Epithelial cell of esophagus (primary cell): ENCODE results near the gene UQCR11.

Experiments used
- DNase-seq: peaks from one replicate; pipeline ENCODE4 v3.0.0; 2010; ENCODE audit warnings: low read depth
- H3K4me3 ChIP-seq: 2 replicates; pipeline ENCODE4 v1.5.1; 2011; ENCODE audit warnings: mild to moderate bottlenecking, low read length, control low read depth
- CTCF ChIP-seq: IDR thresholded peaks from 2 replicates; pipeline ENCODE4 v1.5.1; 2011; ENCODE audit warnings: low read depth, mild to moderate bottlenecking, low read length, control low read depth, inconsistent platforms; ENCODE audit not compliant: insufficient read depth; ENCODE audit errors: missing control alignments

The UQCR11 gene

GRCh38 chr19:1650650-1651567, 45.6 kb upstream of the UQCR11 start:
- DNase-seq = no peak
- H3K4me3 ChIP-seq = peak overlapping the region; percentile 62
- TF ChIP-seq CTCF = no peak

DNA sequence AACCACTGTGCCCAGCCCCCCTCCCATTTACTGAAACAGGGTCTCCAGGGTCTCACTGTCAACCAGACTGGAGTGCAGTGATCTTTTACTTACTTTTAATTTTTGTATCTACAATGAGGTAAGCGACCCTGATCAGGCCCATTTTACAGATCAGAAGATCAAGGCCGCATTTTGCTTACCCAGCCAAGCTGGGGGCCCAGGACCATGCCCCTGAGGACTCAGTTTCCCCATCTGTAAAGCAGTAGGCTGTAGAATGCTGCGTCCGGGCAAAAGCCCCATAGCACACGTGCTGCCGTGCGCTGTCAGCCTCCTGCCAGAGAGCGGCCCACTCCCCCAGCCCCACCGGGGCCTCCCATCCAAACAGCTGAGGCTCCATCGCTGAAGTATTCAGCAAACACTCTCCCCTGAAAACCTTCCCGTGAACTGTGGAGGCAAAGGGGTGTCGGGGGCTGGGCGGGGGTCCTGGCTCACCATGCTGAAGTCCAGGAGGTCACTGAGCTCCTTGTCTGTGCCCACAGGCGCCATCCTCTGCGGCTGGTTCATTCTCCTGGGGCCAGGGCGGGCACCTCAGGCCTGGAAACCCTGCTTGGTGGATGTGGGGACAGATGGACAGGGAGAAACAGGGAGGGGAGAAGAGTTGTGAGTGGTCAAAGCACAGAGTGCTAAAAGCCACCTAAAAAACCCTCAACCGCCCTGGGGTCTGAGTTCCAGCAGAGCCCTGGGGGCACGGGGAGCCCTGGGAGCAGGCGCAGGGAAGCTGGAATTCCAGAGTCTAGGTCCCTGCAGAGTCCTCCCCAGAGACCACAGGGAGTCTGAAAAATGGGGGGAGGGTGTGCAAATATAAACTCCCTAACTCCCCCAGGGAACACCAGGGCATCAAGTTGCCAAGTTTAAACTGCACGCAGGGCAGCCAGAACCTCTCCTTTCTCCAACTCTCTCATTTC, 44.7 kb upstream of the UQCR11 start:
- peak overlapping the region; percentile 62 for H3K4me3 ChIP-seq
- no peak for DNase-seq
- no peak for TF ChIP-seq CTCF

DNA sequence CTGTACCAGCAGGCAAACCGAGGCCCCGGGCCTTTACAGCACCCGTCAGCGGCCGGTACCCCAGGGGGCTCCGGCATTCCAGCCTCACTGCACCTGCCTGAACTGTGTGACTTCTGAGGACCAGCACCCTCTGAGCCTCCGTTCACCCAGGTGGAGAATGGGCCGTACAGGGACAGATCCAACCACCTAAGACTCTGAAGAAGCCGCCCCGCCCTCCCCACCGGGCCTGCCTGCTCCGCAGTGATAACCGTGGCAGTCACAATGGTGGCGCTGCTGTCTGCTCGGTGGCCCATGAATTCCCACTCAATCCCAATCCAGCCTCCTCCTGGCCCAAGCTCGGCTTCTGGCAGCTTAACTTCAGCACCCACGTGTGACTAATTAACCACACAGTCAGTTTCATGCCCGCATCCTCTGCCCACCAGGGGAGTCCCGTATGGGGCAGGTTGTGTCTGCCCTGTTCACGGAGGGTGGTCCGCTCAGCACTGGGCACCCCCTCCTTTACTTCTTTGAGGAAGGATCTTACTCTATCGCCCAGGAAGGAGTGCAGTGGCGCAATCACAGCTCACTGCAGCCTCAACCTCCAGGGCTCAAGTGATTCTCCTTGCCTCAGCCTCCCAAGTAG, 43.8 kb upstream of the UQCR11 start:
- TF ChIP-seq CTCF = no peak
- H3K4me3 ChIP-seq = no peak overlapping the region
- DNase-seq = no peak

- no peak overlapping the region for H3K4me3 ChIP-seq
- DNase-seq = no peak
- TF ChIP-seq CTCF = no peak
Observed at GRCh38 chr19:1648459-1648849, 43.2 kb upstream of the UQCR11 start.

GRCh38 chr19:1647501-1648458, 42.5 kb upstream of the UQCR11 start:
- no peak for TF ChIP-seq CTCF
- H3K4me3 ChIP-seq = no peak overlapping the region
- no peak for DNase-seq
